HCT116 (cell line): Measurements from ENCODE around the gene CPLANE2. TPM values are rescaled to one million over a fixed set of nuclear protein-coding genes. Genes with fewer than 3 reads are reported as not detected.
A peak's percentile ranks its signal among the peaks of the same experiment; 100 is the strongest.
"Not testable (repeated sequence)": the region's sequence is repeated elsewhere in the genome, so short reads cannot be mapped to it uniquely, and the experiment has no call there.

Experiments used
- ATAC-seq: fragments of 200-7000 bp; cut with Tn5 transposase; 2 replicates; pipeline ENCODE4 v1.9.1; 2020; ENCODE audit warnings: mild to moderate bottlenecking, moderate library complexity
- BruUV-seq: library from RNA; stranded (reverse); fragments of 400-500 nt; replicated peaks from 2 replicates; lab custom pipeline; 2021; lab: Mats Ljungman, UMichigan
- CTCF ChIA-PET: fragments of 300-600 bp; sonication (Branson Sonifier 250); formaldehyde crosslinking; loops from one replicate; lab custom pipeline; 2021; ENCODE audit warnings: antibody characterized with exemption; lab: Charles Lee
- POLR2A ChIA-PET: fragments of 300-600, 350-600 bp; sonication (Branson Sonifier 250); formaldehyde crosslinking; loops from one replicate; lab custom pipeline; 2021; ENCODE audit warnings: antibody characterized with exemption; lab: Charles Lee
- RAD21 ChIA-PET, 2 experiments: fragments of 300-600 bp; sonication (Branson Sonifier 250); formaldehyde crosslinking; loops; one replicate each; lab custom pipeline; 2023; ENCODE audit warnings: low total read pairs in 2 of 2; ENCODE audit not compliant: uncharacterized antibody in 2 of 2, unreplicated experiment in 2 of 2, low non-redundant PET in 1 of 2; lab: Charles Lee
- DNase-seq: peaks from one replicate; pipeline ENCODE4 v3.0.0-alpha.2; 2010; ENCODE audit warnings: low read depth, low spot score
- H2AFZ ChIP-seq: fragments of 200-600 bp; shearing (Covaris generic), sonication (generic); 2 replicates; pipeline ENCODE4 v1.6.1; 2017; ENCODE audit warnings: low read depth, mixed run types, mixed read lengths, antibody characterized with exemption, low read length; ENCODE audit not compliant: poor library complexity, severe bottlenecking
- H3K27ac ChIP-seq: 2 replicates; pipeline ENCODE4 v1.5.1; 2012; ENCODE audit warnings: low read depth, low read length
- H3K27me3 ChIP-seq: fragments of 200-600 bp; sonication (generic); 2 replicates; pipeline ENCODE4 v1.6.1; 2016; ENCODE audit warnings: mixed run types, low read length, mixed read lengths; ENCODE audit not compliant: insufficient read depth
- H3K36me3 ChIP-seq, 2 experiments: fragments of 200-500 bp in 1 of 2; fragments of 200-600 bp in 1 of 2; sonication (Bioruptor generic) in 1 of 2; sonication (generic) in 1 of 2; 2 replicates each; pipeline versions ENCODE4 v1.5.1 to v1.6.1; 2014 to 2016; ENCODE audit warnings: low read length in 2 of 2, inconsistent platforms in 1 of 2, mixed read lengths in 1 of 2, mixed run types in 1 of 2; ENCODE audit not compliant: insufficient read depth in 2 of 2, control insufficient read depth in 1 of 2
- H3K4me1 ChIP-seq, 2 experiments: fragments of 200-600 bp in 1 of 2; sonication (generic) in 1 of 2; 2 replicates each; pipeline versions ENCODE4 v1.5.1 to v1.6.1; 2012 to 2017; ENCODE audit warnings: low read length in 2 of 2, inconsistent platforms in 1 of 2, mild to moderate bottlenecking in 1 of 2, mixed read lengths in 1 of 2, mixed run types in 1 of 2, moderate library complexity in 1 of 2; ENCODE audit not compliant: insufficient read depth in 2 of 2, control insufficient read depth in 1 of 2
- H3K4me2 ChIP-seq: fragments of 200-600 bp; sonication (generic); 2 replicates; pipeline ENCODE4 v1.6.1; 2017; ENCODE audit warnings: mixed run types, low read length, mixed read lengths
- H3K4me3 ChIP-seq, 2 experiments: fragments of 200-600 bp in 1 of 2; sonication (generic) in 1 of 2; replicated peaks in 1 of 2; 2 replicates each; pipeline ENCODE4 v1.5.1; 2011 to 2016; ENCODE audit warnings: low read length in 2 of 2, control low read depth in 1 of 2, low read depth in 1 of 2, mild to moderate bottlenecking in 1 of 2, mixed read lengths in 1 of 2, mixed run types in 1 of 2
- H3K79me2 ChIP-seq: fragments of 200-600 bp; sonication (generic); 2 replicates; pipeline ENCODE4 v1.6.1; 2017; ENCODE audit warnings: mild to moderate bottlenecking, mixed run types, low read length, moderate library complexity, mixed read lengths; ENCODE audit not compliant: insufficient read depth
- H3K9ac ChIP-seq: fragments of 200-600 bp; sonication (generic); 2 replicates; pipeline ENCODE4 v1.6.1; 2016; ENCODE audit warnings: low read length, mixed read lengths
- H3K9me2 ChIP-seq: fragments of 200-600 bp; sonication (generic), shearing (Covaris generic); 2 replicates; pipeline ENCODE4 v1.6.1; 2017; ENCODE audit warnings: mixed run types, mild to moderate bottlenecking, moderate library complexity; ENCODE audit not compliant: insufficient read depth
- H3K9me3 ChIP-seq, 2 experiments: fragments of 200-500 bp in 1 of 2; fragments of 200-600 bp in 1 of 2; sonication (Bioruptor generic) in 1 of 2; sonication (generic) in 1 of 2; 2 replicates each; pipeline ENCODE4 v1.6.1; 2014 to 2017; ENCODE audit warnings: low read length in 2 of 2, mixed read lengths in 2 of 2, inconsistent platforms in 1 of 2, low read depth in 1 of 2, mild to moderate bottlenecking in 1 of 2, mixed run types in 1 of 2, moderate library complexity in 1 of 2; ENCODE audit not compliant: control insufficient read depth in 1 of 2, insufficient read depth in 1 of 2
- H4K20me1 ChIP-seq: fragments of 200-600 bp; sonication (generic), shearing (Covaris generic); 2 replicates; pipeline ENCODE4 v1.6.1; 2017; ENCODE audit warnings: mixed run types, mild to moderate bottlenecking, moderate library complexity; ENCODE audit not compliant: insufficient read depth
- ATF3 ChIP-seq: IDR thresholded peaks from 2 replicates; pipeline ENCODE4 v1.6.1; 2012
- CBX3 ChIP-seq: IDR thresholded peaks from 2 replicates; pipeline ENCODE4 v1.6.1; 2012; ENCODE audit warnings: low read depth
- CEBPB ChIP-seq: IDR thresholded peaks from 2 replicates; pipeline ENCODE4 v1.6.1; 2012; ENCODE audit warnings: low read depth
- MAX ChIP-seq: IDR thresholded peaks from 2 replicates; pipeline ENCODE4 v1.6.1; 2012
- RAD21 ChIP-seq: IDR thresholded peaks from 2 replicates; pipeline ENCODE4 v1.6.1; 2012; ENCODE audit warnings: low read depth, mild to moderate bottlenecking
- SP1 ChIP-seq: IDR thresholded peaks from 2 replicates; pipeline ENCODE4 v1.6.1; 2012; ENCODE audit warnings: low read depth
- SRF ChIP-seq: IDR thresholded peaks from 2 replicates; pipeline ENCODE4 v1.6.1; 2012; ENCODE audit warnings: low read depth
- YY1 ChIP-seq: IDR thresholded peaks from 2 replicates; pipeline ENCODE4 v1.6.1; 2011; ENCODE audit warnings: low read length, low read depth, moderate library complexity, mild to moderate bottlenecking; ENCODE audit not compliant: insufficient replicate concordance; ENCODE audit errors: extremely low read depth
- intact Hi-C: fragments of 100-400 bp; cut with micrococcal nuclease; formaldehyde crosslinking; loops from 2 replicates; pipeline ENCODE4 v1.10.0; 2022
- total RNA-seq: library from RNA; stranded (reverse); gene quantifications from one replicate; pipeline ENCODE4 v1.2.1, GENCODE V29; 2021; ENCODE audit not compliant: unreplicated experiment

Gene CPLANE2
- total RNA-seq, 1 experiment from 2014 or later, result 8.1 TPM

DNA sequence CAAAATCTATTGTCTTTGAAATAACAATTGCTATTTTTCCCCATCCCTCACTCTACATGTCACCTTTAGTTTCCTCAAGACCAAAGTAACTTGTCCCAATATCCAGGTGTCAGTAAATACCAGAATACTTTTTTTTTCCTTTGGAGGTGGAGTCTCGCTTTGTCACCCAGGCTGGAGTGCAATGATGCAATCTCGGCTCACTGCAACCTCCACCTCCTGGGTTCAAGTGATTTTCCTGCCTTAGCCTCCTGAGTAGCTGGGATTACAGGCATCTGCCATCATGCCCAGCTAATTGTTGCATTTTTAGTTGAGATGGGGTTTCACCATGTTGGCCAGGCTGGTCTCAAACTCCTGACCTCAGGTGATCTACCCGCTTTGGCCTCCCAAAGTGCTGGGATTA, 20.6 kb upstream of the CPLANE2 start:
- intact Hi-C loops, RAD21 ChIA-PET, H3K4me2 ChIP-seq, DNase-seq, BruUV-seq, POLR2A ChIA-PET, H3K27ac ChIP-seq, ATAC-seq, H3K9me3 ChIP-seq, H3K4me3 ChIP-seq, H3K9ac ChIP-seq, H3K79me2 ChIP-seq, H4K20me1 ChIP-seq, H2AFZ ChIP-seq, H3K9me2 ChIP-seq, H3K27me3 ChIP-seq: not testable (repeated sequence)
- H3K4me1 ChIP-seq, result peaks cover 8 to 12% of the 10 kb centered on the region in 2 experiments; a peak in 3 of 4 replicates
- peaks cover 3 to 12% of the 10 kb centered on the region in 2 experiments; a peak in 2 of 4 replicates for H3K36me3 ChIP-seq
- TF ChIP-seq SP1 (0 out of 2 replicates have a peak, but pooled peaks have one; percentile 27), ATF3 (peak; percentile 60; the same call in 1 of the 2 replicates), CEBPB (peak; percentile 57)
- CTCF ChIA-PET, result interaction anchor here (0.8 to 1.4 kb wide), 2 partner anchors 9 to 106 kb away, joined by 3 to 4 read pairs; no protein-coding TSS in a partner anchor

GRCh38 chr1:16256478-16256877, 19.5 kb upstream of the CPLANE2 start:
- no peak overlapping the region for H2AFZ ChIP-seq
- no peaks in the 10 kb centered on the region for H3K9me2 ChIP-seq
- no peak overlapping the region for H3K4me3 ChIP-seq
- H3K27me3 ChIP-seq, result no peaks in the 10 kb centered on the region
- ChIA-PET RAD21 (no interaction called here), POLR2A (no interaction called here), CTCF (interaction anchor here (1.2 to 1.4 kb wide), 2 partner anchors 12 to 107 kb away, joined by 3 read pairs; no protein-coding TSS in a partner anchor)
- no peak overlapping the region for H3K4me2 ChIP-seq
- H3K9ac ChIP-seq, result no peak overlapping the region
- DNase-seq, result no peak
- H3K36me3 ChIP-seq, result peaks cover 6 to 21% of the 10 kb centered on the region in 2 experiments; a peak in 2 of 4 replicates
- intact Hi-C loops, result no loop called here
- H4K20me1 ChIP-seq, result no peaks in the 10 kb centered on the region
- no peak for ATAC-seq
- H3K27ac ChIP-seq, result no peak overlapping the region
- TF ChIP-seq YY1, result no peak
- TF ChIP-seq MAX, result no peak
- no peak for TF ChIP-seq CBX3
- no peak for TF ChIP-seq RAD21
- no peak for TF ChIP-seq SRF
- BruUV-seq, result no TSS peak
- peaks cover 8 to 11% of the 10 kb centered on the region in 2 experiments; a peak in 3 of 4 replicates for H3K4me1 ChIP-seq
- no peaks in the 10 kb centered on the region for H3K9me3 ChIP-seq
- H3K79me2 ChIP-seq, result no peaks in the 10 kb centered on the region
